NCI-H748 treated with DMSO at 0.1 percent for 48 hours (cell line): ENCODE data around the gene SEL1L3.
"Not testable (repeated sequence)": the region's sequence is repeated elsewhere in the genome, so short reads cannot be mapped to it uniquely, and the experiment has no call there.

Source experiments
- DNase-seq: peaks from one replicate; lab custom pipeline; 2025; lab: John Stamatoyannopoulos, UW

SEL1L3 gene

DNA sequence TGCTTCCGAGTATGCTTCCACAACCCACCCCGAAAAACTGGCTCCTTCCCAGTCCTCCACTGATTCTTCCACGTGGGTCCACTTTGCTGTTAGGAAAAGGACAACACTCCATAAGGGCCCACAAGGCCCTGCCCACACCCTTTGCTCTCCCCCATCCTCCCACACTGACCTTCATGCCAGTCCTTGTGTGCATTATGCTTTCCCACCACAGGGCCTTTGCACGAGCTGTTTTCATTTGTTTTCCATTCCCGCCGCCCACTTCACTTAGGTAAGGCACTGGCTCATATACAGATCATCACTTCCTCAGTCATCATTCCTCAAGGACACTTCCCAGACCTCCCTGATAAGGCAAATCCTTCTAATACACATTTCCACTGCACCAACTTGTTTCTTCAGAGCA is 16.8 kb upstream of the SEL1L3 start:
- no peak for DNase-seq

- DNase-seq, result no peak
These were observed 16.4 kb upstream of the SEL1L3 start for GRCh38 chr4:25879091-25879584.

DNA sequence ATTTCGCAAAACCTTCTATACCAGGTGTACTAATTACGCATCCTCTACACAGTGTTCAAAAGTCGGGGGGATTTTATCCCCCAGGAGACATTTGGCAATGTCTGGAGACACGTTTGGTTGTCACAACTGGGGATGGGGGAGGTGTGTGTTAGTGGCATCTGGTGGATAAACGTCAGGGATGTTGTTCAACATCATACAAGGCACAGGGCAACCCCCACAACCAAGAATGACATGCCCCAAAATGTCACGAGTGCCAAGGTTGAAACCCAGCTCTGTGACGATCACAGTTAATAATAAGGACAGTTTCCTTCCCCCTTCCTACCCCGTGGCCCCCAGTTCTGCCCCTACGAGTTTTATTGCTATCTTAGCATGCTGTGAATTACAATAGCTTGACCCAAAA is 15.9 kb upstream of the SEL1L3 start:
- DNase-seq, result no peak

DNA sequence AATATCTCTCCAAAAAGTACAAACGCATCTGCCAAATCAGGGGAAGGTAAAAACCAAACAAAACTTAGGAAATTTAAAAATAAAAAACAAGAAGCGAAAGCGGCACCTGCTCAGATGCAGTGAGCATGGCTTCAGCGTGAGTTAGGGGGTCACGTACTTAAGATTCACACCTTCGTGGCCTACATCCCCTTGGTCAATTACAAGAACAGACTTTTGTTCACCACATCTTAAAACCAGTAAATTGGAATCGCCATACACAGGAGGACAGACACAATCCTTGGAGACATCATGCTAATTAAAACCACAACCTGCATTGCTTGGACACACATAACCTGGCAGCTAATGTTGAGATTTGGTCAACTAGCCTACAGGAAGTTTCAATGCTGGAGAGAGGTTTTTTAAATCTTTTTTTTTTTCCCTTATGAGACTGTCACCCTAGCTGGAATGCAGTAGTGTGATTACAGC is 12.5 kb upstream of the SEL1L3 start:
- DNase-seq, result no peak

GRCh38 chr4:25874655-25875054 is 11.9 kb upstream of the SEL1L3 start:
- DNase-seq, result no peak

DNA sequence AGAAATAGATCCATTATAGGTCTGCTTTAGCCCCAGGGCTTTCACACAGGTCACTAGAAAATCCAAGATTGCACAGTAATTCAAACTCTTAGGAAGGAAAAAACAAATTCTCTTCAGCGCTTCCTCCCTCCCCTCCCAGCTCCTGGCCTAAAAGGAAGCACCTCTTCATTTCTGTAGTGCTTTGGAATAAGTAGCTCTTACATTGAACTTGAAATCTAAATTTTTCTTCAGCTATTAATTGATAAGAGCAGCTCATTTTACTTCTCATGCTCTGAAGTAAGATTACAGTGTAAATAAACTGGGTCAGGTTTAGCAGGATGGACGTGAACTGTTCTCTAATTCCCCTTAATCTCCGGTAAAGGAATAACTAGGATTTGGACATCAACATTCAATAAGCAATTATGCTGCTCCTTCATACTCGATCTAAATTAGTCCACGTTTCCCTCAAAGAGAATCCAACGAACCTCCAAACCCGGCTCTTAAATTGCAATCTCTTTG is 10.9 kb upstream of the SEL1L3 start:
- DNase-seq, result no peak

GRCh38 chr4:25872851-25873631 is 10.3 kb upstream of the SEL1L3 start:
- DNase-seq, result no peak

GRCh38 chr4:25870081-25870480 is 7.3 kb upstream of the SEL1L3 start:
- no peak for DNase-seq

- DNase-seq, result no peak
These were observed 5.0 kb upstream of the SEL1L3 start for GRCh38 chr4:25867781-25868294.

DNA sequence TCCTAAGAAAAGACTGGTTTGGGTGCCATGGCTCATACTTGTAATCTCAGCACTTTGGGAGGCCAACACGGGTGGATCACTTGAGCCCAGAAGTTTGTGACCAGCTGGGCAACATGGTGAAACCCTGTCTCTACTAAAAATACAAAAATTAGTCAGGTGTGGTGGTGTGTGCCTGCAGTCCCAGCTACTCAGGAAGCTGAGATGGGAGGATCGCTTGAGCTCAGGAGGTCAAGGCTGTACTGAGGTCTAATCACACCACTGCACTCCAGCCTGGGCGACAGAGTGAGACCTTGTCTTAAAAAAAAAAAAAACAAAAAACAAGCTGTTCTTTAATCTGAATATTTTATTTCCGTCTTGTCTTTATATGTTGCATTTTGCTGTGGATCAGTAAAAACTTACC is 3.6 kb upstream of the SEL1L3 start:
- not testable (repeated sequence) for DNase-seq

GRCh38 chr4:25865586-25865985 is 2.8 kb upstream of the SEL1L3 start:
- DNase-seq, result no peak

GRCh38 chr4:25863831-25864418 is 1.1 kb upstream of the SEL1L3 start:
- no peak for DNase-seq

DNA sequence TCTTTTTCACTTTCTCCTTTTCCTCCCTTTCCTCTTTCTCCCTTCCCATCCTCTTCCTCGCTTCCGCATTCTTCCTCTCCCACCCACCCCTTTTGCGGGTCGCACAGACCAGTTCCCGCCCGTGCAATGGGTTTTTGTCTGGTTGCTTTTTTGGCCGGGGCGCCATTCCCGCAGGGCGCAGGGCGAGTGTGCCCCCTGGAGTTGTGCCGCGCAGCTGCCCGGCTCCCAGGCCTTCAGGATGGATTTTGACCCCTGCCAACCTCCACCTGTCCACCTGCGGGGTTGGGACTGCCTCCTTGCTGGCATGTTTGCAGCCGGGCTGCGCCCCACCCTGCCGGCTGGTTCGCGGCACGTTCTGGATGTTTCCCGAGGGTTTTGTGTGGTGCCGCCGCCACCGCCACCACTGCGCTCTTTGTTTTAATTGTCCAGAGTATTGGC is 578 bp upstream of the SEL1L3 start:
- peak; percentile 16 for DNase-seq

- no peak for DNase-seq
These were observed 807 bp downstream of the SEL1L3 start for GRCh38 chr4:25861951-25862410.

GRCh38 chr4:25861280-25861950 is 1.4 kb downstream of the SEL1L3 start:
- no peak for DNase-seq

DNA sequence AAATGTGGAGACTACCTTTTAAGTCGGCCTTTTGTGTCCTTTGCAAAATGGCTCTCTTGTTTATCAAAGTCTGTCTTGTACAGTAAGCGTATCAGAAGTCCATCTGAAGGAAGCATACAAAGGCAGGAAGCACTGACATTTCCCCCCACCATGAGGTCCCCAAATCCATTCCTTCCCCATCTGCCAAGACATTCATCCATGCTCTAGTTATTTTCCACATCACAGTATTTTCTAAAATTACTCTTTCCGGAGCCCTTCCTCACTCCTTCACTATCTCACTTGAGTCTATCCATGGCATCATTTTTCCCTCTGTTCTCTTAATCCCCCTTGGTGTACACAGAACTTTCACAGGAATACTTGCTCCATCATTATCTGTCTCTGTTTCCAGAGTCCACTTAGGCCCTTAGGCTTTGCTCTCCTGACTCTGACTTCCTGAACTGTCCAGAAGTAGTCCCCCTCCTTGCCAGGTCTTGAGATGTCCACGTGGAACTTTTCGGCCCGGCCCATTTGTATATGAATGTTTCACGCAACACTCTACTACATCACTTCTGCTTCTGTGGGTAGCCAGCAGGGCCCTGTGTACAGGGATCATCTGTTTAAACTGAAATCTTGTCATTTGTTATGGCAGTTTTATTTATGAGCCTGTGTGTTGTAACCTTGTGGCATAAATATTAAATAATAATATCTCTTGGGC is 2.1 kb downstream of the SEL1L3 start:
- no peak for DNase-seq

DNA sequence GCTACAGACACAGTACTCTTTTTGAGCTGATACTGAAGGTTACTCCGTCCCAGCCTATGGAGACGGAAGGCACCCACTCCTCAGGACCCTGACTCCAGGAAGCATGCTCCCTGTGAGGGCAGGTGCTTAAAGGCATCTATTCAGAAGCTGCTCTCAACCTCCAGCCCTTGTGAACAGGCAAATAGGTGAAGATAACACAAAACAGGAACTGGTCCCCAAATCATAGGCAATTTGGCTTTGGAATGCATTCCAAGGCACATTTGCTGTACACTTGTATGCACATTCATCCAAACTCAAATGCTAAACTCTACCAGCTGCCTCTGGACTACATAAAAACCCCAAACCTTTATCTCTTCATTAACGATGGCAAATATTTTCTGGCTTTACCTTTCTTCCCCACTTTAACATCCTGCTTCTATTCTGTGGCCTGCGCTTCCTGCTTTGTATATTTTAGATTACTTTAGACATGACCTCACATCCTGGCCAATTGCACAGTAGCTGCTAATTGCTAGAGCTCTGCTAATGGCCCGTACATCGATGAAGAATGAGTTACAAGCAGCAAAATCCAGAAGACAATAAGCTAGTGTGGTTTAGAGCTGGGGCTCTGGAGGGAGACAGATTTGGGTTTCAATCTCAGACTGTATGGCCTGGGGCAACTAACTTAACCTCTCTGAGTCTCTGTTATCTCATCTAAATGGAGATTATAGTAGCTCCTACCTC is 3.2 kb downstream of the SEL1L3 start:
- DNase-seq, result no peak

DNA sequence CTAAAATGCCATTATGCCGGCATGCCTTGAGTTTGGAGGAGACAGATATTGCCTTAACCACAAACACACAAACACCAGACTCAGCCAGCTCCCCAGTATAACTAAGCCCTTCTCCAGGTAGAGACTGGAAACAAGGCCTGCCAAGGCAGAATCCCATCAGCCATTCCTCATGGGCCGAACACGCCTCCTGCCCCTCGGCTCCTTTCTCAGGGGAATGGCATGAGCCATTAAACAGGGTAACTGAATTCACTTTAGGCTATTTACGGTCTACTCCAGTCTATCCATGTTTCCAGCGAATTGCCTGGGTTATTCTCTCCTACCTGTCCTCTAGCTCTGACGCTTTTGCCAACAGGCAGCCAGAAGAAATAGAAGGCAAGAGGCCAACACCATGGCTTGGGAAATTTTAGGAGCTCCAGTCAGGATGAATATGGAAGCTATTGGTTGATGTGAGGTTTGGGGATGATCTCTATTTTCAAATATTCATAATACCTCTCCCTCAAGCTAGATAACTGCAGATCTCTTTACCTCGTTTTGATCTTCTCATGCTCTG is 4.9 kb downstream of the SEL1L3 start:
- no peak for DNase-seq

DNA sequence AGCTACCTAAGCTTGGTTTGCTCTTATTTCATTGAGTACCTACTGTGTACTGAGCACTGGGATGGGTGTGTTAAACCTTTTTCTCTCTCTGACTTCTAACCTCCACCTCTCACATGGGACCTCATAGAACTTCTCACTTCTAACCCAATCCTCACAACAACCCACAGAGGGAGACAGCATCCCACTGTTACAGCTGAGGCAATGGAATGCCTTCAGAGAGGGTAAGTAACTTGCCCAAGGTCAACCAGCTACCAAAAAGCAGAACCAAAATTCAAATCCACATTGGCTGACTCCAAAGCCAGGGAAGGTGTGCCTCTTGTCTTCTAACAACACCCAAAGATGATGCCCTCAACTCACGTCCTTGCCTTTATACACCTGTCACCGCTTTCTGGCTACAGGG is 5.4 kb downstream of the SEL1L3 start:
- no peak for DNase-seq

- no peak for DNase-seq
These were observed 6.0 kb downstream of the SEL1L3 start for GRCh38 chr4:25856756-25857155.

- no peak for DNase-seq
These were observed 10.7 kb downstream of the SEL1L3 start for GRCh38 chr4:25852103-25852502.
